ENCODE results near the gene ATP4A.

DNA sequence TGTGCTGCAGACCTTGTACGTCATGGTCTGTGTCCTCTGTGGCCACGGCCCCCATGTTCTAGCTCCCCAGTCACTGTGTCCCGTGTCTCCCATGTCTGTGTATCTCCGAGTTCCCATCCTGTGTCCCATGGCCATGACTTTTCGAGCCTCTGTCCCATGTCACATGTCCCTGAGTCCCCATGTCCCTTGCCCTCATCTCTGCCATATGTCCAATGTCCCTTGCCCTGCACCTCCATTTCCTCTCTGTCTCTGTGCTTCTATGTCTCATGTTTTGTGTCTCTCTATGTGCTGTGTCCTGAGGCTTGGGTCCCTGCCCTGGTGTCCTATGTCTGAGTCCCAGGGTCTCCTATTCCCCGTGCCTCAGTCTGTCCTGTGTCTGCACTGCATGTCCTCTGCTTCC is 2.0 kb downstream of the ATP4A start:
- TF ChIP-seq, protein P1, sequence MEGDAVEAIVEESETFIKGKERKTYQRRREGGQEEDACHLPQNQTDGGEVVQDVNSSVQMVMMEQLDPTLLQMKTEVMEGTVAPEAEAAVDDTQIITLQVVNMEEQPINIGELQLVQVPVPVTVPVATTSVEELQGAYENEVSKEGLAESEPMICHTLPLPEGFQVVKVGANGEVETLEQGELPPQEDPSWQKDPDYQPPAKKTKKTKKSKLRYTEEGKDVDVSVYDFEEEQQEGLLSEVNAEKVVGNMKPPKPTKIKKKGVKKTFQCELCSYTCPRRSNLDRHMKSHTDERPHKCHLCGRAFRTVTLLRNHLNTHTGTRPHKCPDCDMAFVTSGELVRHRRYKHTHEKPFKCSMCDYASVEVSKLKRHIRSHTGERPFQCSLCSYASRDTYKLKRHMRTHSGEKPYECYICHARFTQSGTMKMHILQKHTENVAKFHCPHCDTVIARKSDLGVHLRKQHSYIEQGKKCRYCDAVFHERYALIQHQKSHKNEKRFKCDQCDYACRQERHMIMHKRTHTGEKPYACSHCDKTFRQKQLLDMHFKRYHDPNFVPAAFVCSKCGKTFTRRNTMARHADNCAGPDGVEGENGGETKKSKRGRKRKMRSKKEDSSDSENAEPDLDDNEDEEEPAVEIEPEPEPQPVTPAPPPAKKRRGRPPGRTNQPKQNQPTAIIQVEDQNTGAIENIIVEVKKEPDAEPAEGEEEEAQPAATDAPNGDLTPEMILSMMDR (conservative IDR thresholded peaks at IDR 0.05), result no peak
- no peak for TF ChIP-seq ZFX (IDR thresholded peaks at IDR 0.05)

All from C4-2B (cell line).